ENCODE results near the gene ATPAF1. TPM values are rescaled to one million over a fixed set of nuclear protein-coding genes. Genes with fewer than 3 reads are reported as not detected.

ATPAF1 gene
- total RNA-seq, 1 donor from 2014 or later, result 35.7 TPM

- Mint-ChIP-seq H3K4me3 (ENCODE audit: unreplicated experiment) (no peak overlapping the region), H3K27me3 (ENCODE audit: unreplicated experiment) (no peaks in the 10 kb centered on the region), H3K27ac (ENCODE audit: unreplicated experiment) (no peak overlapping the region), H3K9me3 (ENCODE audit: unreplicated experiment) (no peaks in the 10 kb centered on the region), H3K4me1 (ENCODE audit: unreplicated experiment) (no peaks in the 10 kb centered on the region), H3K36me3 (ENCODE audit: unreplicated experiment) (peaks cover 55% of the 10 kb centered on the region)
- no peak for TF ChIP-seq CTCF (IDR thresholded peaks at IDR 0.05)
- no peak for DNase-seq (ENCODE audit: extremely low spot score, unreplicated experiment)
Observed at GRCh38 chr1:46681333-46682034, 13.3 kb upstream of the ATPAF1 start.

GRCh38 chr1:46679789-46680573 lies 11.8 kb upstream of the ATPAF1 start:
- no peak overlapping the region for H3K4me3 Mint-ChIP-seq (ENCODE audit: unreplicated experiment)
- no peak for DNase-seq (ENCODE audit: extremely low spot score, unreplicated experiment)
- H3K36me3 Mint-ChIP-seq (ENCODE audit: unreplicated experiment), result peaks cover 51% of the 10 kb centered on the region
- no peaks in the 10 kb centered on the region for H3K4me1 Mint-ChIP-seq (ENCODE audit: unreplicated experiment)
- H3K27ac Mint-ChIP-seq (ENCODE audit: unreplicated experiment), result no peak overlapping the region
- no peaks in the 10 kb centered on the region for H3K9me3 Mint-ChIP-seq (ENCODE audit: unreplicated experiment)
- TF ChIP-seq CTCF (IDR thresholded peaks at IDR 0.05), result no peak
- no peaks in the 10 kb centered on the region for H3K27me3 Mint-ChIP-seq (ENCODE audit: unreplicated experiment)

- H3K4me1 Mint-ChIP-seq (ENCODE audit: unreplicated experiment), result no peaks in the 10 kb centered on the region
- DNase-seq (ENCODE audit: extremely low spot score, unreplicated experiment), result no peak
- no peak for TF ChIP-seq CTCF (IDR thresholded peaks at IDR 0.05)
- H3K4me3 Mint-ChIP-seq (ENCODE audit: unreplicated experiment), result no peak overlapping the region
- H3K27ac Mint-ChIP-seq (ENCODE audit: unreplicated experiment), result no peak overlapping the region
- H3K9me3 Mint-ChIP-seq (ENCODE audit: unreplicated experiment), result no peaks in the 10 kb centered on the region
- no peaks in the 10 kb centered on the region for H3K27me3 Mint-ChIP-seq (ENCODE audit: unreplicated experiment)
- H3K36me3 Mint-ChIP-seq (ENCODE audit: unreplicated experiment), result peaks cover 41% of the 10 kb centered on the region
Observed at GRCh38 chr1:46677339-46677738, 9.2 kb upstream of the ATPAF1 start.

GRCh38 chr1:46676531-46676930 lies 8.4 kb upstream of the ATPAF1 start:
- no peak for TF ChIP-seq CTCF (IDR thresholded peaks at IDR 0.05)
- DNase-seq (ENCODE audit: extremely low spot score, unreplicated experiment), result no peak
- Mint-ChIP-seq H3K27ac (ENCODE audit: unreplicated experiment) (no peak overlapping the region), H3K4me1 (ENCODE audit: unreplicated experiment) (no peaks in the 10 kb centered on the region), H3K36me3 (ENCODE audit: unreplicated experiment) (peaks cover 35% of the 10 kb centered on the region), H3K27me3 (ENCODE audit: unreplicated experiment) (no peaks in the 10 kb centered on the region), H3K9me3 (ENCODE audit: unreplicated experiment) (no peaks in the 10 kb centered on the region), H3K4me3 (ENCODE audit: unreplicated experiment) (no peak overlapping the region)

Data from osteocyte (in vitro differentiated cells).